HG02943 (cell line): Measurements from ENCODE around the gene PSD2.

Experiments
- ATAC-seq: cut with Tn5 transposase; IDR thresholded peaks from one replicate; pipeline ENCODE4 v1.9.1; 2021; ENCODE audit warnings: mild to moderate bottlenecking, low read depth, moderate library complexity; ENCODE audit not compliant: unreplicated experiment

The PSD2 gene

GRCh38 chr5:139763280-139763929 lies 32.2 kb upstream of the PSD2 start:
- ATAC-seq: no peak

GRCh38 chr5:139763930-139764791 lies 31.4 kb upstream of the PSD2 start:
- ATAC-seq: no peak

DNA sequence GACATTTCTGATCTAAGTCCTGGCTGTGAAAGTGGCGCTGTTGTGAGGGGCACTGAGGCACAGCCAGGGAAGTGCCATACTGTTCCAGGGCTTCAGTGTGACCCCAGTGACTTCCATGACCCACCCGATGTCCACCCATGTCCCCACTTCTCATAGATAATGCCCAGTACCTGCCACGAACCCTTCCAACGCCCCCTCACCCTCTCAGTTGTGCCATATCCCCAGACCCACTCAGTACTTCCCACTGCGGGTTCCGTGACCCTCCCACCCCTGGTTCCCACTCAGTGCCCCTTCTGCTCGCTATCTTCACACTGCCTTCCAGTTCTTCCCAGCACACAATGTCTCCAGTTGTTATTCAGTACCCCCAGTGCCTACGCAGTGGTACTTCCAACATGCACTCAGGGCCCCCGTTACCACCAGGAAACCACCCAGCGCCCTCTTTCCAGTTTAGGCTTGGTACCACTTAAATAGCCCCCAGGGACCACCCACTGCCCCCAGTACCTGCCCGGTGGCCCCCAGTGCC lies 30.7 kb upstream of the PSD2 start:
- no peak for ATAC-seq

DNA sequence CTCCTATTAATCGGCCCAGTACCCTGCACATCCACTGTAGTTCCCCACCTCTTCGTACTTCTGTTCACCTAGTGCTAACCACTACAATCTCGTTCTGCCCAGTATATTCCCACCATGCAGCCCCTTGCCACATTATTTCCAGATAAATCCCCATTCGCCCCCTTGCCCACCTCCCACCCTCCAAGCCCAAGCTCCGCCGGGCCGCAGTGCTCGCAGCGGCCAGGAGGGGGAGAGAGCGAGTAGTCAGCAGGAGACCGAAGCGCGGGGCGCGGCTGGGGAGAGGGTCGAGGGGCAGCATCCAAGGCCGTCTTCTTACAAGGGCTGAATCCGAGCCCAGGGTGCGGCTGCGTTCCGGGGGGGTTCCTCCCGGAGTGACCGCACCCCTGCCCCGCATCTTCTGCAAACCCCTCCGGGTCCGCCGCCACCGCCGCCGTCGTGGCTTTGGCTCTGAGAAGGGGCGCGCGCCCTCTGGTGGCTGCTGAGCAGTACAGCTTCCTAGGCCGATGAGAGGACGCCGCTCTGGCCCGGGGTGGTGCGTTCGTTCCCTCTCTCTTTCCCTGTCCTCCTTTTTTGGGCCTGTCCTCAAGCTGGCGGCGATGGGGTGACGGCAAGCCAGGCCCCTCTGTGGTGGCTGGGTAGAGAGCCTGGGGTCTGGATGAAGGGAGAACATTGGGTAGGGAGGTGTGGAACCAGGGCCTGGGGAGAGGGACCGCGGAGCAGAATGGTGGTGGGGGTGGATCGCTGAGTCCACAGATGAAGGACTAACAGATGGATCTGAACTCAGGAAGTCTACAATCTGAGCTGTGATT lies 30.0 kb upstream of the PSD2 start:
- peak; percentile 72 for ATAC-seq

DNA sequence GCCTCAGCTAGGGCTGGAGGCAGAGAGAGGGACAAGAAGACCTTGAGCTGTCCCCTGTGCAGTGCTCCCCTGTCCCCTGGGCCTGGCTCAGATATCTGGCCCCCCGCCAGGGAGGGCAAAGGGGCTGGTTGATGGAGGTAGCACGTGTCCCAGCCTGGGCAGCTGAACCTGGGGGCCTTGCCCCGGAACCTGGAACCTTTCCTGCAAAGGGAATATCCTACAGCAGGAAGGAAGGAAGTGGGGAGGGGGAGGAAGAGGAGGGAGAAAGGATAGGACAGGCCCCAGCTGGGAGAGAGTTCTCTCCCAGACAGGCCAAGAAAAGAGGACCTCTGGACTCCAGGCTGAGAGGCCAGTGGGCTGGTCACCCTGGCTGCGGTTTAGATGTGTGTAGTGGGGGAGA lies 27.6 kb upstream of the PSD2 start:
- no peak for ATAC-seq

DNA sequence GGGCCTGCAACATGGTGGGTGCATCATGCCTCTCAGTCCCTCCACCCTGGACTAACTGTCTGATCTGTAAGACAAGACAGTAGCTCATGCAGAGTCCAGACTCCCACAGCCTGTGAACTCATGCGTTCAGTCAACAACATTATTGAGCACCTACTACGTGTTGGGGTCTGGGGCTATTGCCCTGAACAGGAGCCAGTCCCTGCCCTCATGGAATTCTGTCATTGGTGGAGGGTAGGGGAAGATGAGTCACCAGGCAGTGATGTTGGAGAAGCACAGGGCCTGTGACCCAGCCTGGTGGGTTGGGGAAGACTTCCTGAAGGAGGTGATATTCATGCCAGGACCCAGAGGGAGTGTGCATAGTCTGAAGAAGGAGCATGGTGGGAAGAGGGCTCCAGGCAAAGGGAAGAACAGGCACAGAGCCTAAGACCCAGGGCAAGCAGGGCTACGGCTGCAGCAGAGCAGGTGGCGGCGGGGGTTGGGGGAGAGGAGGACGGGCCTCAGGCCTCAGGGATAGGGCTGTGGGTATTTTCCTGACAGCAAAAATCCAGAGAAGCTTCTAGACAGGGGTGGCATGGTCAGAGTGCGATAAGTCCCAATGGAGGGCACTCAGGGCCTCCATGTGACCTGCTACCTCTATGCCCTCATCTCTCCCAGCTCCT lies 26.7 kb upstream of the PSD2 start:
- no peak for ATAC-seq

DNA sequence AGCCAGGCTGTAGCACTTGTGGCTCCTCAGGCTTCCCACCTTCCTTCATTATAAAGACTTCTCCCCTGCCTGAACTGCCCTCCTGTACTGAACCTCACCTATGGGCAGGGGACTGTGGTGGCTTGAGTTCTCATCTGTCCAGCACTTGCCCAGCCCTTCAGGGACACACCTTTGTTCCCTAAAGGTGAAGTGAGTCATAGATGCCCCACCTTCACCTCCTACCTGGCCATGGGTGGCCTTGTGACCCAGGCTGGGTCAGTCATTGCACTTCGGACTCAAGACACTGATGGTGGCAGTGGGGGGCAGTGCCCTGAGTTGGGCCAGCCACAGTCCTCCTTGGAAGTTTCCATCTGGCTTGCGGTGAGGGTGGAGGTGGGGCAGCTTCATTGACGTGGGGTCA lies 26.1 kb upstream of the PSD2 start:
- no peak for ATAC-seq

DNA sequence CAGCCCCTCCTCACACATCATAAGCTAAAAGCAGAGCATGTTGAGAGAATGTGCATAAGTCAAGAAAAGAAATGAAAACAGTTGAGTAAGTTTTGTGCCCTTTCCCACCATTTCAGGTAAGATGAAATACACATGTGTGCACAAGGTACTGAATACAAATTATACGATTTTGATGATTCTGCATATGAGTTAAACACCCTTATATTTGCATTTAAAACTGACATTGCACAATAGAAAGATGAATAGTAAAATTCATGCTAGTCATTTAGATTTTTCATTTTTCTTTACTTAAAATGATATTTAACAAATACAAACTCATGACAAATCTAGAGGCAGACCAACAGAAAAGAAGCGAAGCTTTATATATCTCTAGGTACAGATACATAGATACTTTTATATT lies 24.9 kb upstream of the PSD2 start:
- ATAC-seq: no peak

DNA sequence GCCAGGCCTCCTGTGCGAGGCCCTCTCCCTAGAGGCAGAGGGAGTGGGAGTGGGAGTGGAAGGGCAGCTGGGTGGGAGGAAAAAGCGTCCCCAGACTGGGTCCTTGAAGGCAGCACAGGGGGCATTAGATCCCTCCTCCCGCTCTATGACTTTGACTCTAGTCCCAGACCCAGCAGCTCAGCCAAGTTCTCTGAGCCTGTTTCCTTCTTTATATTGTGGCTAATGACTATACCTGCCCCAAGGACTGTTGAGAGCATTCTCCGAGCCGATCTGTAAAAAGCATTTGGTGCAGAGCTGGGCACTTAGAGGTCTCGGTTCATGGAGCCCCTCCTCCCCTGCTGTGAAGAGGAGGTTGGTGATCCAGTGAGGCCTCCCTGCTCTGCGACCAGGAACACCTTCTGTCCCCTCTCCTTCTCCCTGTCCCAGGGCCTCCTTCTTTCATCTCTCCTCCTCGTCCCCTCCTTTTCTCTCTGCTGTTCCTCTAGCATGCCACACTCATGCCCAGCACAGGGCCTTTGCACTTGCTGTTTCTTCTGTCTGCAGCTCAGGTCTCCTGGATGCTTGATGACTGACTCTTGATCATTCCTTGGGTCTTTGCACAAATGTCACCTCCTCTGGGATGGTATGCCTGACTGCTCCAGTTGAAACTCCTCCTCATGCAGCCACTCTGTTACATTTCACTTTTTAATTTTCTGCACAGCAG lies 23.4 kb upstream of the PSD2 start:
- ATAC-seq: no peak

- ATAC-seq: no peak
Measured at GRCh38 chr5:139772927-139773690, 22.5 kb upstream of the PSD2 start.

GRCh38 chr5:139774980-139775661 lies 20.5 kb upstream of the PSD2 start:
- peak; percentile 79 for ATAC-seq

DNA sequence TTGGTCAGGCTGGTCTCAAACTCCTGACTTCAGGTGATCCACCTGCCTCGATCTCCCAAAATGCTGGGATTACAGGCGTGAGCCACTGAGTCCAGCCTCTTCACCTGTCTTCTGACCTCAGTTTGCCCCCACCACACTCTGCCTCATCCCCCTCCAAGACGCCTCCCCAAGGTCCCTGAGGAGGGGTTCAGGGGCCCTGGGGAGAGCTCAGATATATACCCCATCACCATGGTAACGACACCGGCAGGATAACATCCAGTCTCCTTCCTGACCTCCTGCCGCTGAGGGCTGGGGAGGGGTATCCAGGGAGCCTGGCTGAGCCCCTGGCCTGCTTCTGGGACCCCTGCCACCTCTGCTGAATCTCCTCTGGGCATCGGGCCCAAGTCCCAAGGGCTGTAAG lies 19.7 kb upstream of the PSD2 start:
- no peak for ATAC-seq

DNA sequence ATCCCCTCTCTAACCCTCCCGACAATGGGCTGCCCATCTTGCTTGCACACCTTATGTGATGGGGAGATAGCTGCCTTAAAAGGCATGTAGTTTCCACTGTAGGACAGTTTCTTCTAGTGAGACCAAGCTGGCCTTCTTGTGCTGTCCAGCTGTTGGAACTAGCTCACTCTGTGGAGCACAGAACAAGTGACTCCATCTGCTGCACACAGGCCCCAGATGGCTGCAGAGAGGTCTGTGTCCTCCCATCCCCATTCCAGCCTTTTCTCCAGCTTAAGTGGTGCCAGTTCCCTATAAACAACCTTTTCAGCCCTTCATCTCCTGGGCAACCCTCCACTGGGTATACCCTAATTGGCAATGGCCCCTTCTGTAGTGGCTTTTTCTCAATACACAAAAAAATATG lies 18.7 kb upstream of the PSD2 start:
- ATAC-seq: no peak

- no peak for ATAC-seq
Measured at GRCh38 chr5:139783436-139783965, 12.1 kb upstream of the PSD2 start.

DNA sequence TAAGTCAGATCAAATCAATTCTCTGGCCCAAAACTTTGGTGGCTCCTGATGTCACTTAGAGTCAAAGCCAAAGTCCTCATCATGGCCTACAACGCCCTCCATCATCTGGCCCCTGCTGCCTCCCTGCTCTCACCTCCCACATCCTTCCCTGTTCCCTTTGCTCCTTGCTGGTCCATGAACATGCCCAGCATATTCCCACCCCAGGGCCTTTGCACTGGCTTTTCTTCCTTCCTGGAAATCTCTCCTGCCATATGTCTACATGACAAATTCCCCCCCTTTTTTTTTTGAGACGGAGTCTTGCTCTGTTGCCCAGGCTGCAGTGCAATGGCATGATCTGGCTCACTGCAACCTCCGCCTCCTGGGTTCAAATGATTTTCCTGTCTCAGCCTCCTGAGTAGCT lies 11.1 kb upstream of the PSD2 start:
- ATAC-seq: no peak

DNA sequence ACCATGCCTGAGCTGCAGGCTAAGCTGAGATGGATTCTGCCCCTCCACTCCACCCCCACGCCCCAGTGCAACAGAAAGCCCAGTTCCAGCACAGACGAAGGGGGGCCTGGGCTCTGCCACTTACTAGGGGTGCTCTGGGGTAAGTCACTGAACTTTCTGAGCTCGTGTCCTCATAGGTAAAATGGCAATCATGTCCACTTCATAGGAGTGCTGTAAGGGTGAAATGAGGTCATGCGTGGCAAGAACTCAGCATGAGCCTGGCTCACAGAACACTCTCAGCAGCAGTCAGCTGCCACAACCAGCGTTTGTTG lies 8.4 kb upstream of the PSD2 start:
- no peak for ATAC-seq

GRCh38 chr5:139787568-139788293 lies 7.9 kb upstream of the PSD2 start:
- ATAC-seq: peak; percentile 73
